WTC11 (cell line): Measurements from ENCODE around the gene TBC1D1. TPM values are rescaled to one million over a fixed set of nuclear protein-coding genes. Genes with fewer than 3 reads are reported as not detected.

ENCODE experiments used
- ATAC-seq: fragments of 200-7000 bp; cut with Tn5 transposase; 2 replicates; pipeline ENCODE4 v1.10.0; 2021; ENCODE audit warnings: mild to moderate bottlenecking, moderate library complexity
- CTCF ChIA-PET: fragments of 300-600 bp; sonication (Branson Sonifier 250); formaldehyde crosslinking; loops from one replicate; lab custom pipeline; 2021; ENCODE audit warnings: antibody characterized with exemption; lab: Charles Lee
- POLR2A ChIA-PET: fragments of 350-600 bp; sonication (Branson Sonifier 250); formaldehyde crosslinking; loops from one replicate; lab custom pipeline; 2021; ENCODE audit warnings: antibody characterized with exemption; lab: Charles Lee
- DNase-seq: peaks from one replicate; pipeline ENCODE4 v3.0.0; 2021; ENCODE audit warnings: low spot score
- H3K27ac Mint-ChIP-seq: 2 replicates; pipeline ENCODE4 v1.8.0; 2021; ENCODE audit warnings: mixed read lengths
- H3K27me3 Mint-ChIP-seq: 2 replicates; pipeline ENCODE4 v1.8.0; 2021; ENCODE audit warnings: low read depth, mild to moderate bottlenecking, moderate library complexity, mixed read lengths
- H3K36me3 Mint-ChIP-seq: 2 replicates; pipeline ENCODE4 v1.8.0; 2021; ENCODE audit warnings: mixed read lengths
- H3K4me1 Mint-ChIP-seq: 2 replicates; pipeline ENCODE4 v1.8.0; 2022; ENCODE audit warnings: mixed read lengths
- H3K4me3 Mint-ChIP-seq: 2 replicates; pipeline ENCODE4 v1.8.0; 2021; ENCODE audit warnings: mild to moderate bottlenecking, moderate library complexity, mixed read lengths
- H3K9me3 Mint-ChIP-seq: 2 replicates; pipeline ENCODE4 v1.8.0; 2021; ENCODE audit warnings: mixed read lengths
- AFF4 ChIP-seq: sonication (generic); formaldehyde crosslinking; IDR thresholded peaks from 2 replicates; pipeline ENCODE4 v1.8.1; 2023; ENCODE audit warnings: mild to moderate bottlenecking, missing genetic modification reagents, borderline replicate concordance
- ATF3 ChIP-seq: sonication (generic); formaldehyde crosslinking; conservative IDR thresholded peaks from 2 replicates; pipeline ENCODE4 v1.8.1; 2022; ENCODE audit warnings: mild to moderate bottlenecking, missing genetic modification reagents
- ELF4 ChIP-seq: sonication (generic); formaldehyde crosslinking; IDR thresholded peaks from 2 replicates; pipeline ENCODE4 v1.8.1; 2022; ENCODE audit warnings: low read depth, mild to moderate bottlenecking, moderate library complexity, missing genetic modification reagents
- ESRRA ChIP-seq: sonication (generic); formaldehyde crosslinking; IDR thresholded peaks from 2 replicates; pipeline ENCODE4 v1.8.1; 2022; ENCODE audit warnings: mild to moderate bottlenecking, missing genetic modification reagents, borderline replicate concordance
- FOXJ3 ChIP-seq: sonication (generic); formaldehyde crosslinking; IDR thresholded peaks from 2 replicates; pipeline ENCODE4 v1.9.0; 2021; ENCODE audit warnings: missing genetic modification reagents, mild to moderate bottlenecking, borderline replicate concordance
- FOXK1 ChIP-seq: sonication (generic); formaldehyde crosslinking; IDR thresholded peaks from 2 replicates; pipeline ENCODE4 v1.8.0; 2022; ENCODE audit warnings: mild to moderate bottlenecking, moderate library complexity, missing genetic modification reagents
- GRHL2 ChIP-seq: fragments of 250-450 bp; sonication (Bioruptor Pico); IDR thresholded peaks from 2 replicates; pipeline ENCODE4 v1.8.0; 2022; ENCODE audit warnings: mild to moderate bottlenecking, moderate library complexity; ENCODE audit not compliant: insufficient replicate concordance, severe bottlenecking
- HMGA2 ChIP-seq: fragments of 250-450 bp; sonication (Bioruptor Pico); IDR thresholded peaks from 2 replicates; pipeline ENCODE4 v1.4.0; 2021; ENCODE audit warnings: mild to moderate bottlenecking, moderate library complexity
- JAZF1 ChIP-seq: fragments of 250-450 bp; sonication (Bioruptor Pico); IDR thresholded peaks from 2 replicates; pipeline ENCODE4 v1.9.0; 2021; ENCODE audit warnings: moderate library complexity, mild to moderate bottlenecking, inconsistent platforms
- KAT7 ChIP-seq: sonication (generic); formaldehyde crosslinking; IDR thresholded peaks from 2 replicates; pipeline ENCODE4 v1.8.1; 2023; ENCODE audit warnings: missing genetic modification reagents, mild to moderate bottlenecking, borderline replicate concordance
- MLX ChIP-seq: sonication (generic); formaldehyde crosslinking; IDR thresholded peaks from 2 replicates; pipeline ENCODE4 v1.8.1; 2023; ENCODE audit warnings: mild to moderate bottlenecking, missing genetic modification reagents, moderate library complexity
- NFATC4 ChIP-seq: fragments of 250-450 bp; sonication (Bioruptor Pico); IDR thresholded peaks from 2 replicates; pipeline ENCODE4 v1.9.0; 2021; ENCODE audit warnings: mild to moderate bottlenecking
- NR1H2 ChIP-seq: sonication (generic); formaldehyde crosslinking; IDR thresholded peaks from 2 replicates; pipeline ENCODE4 v1.9.0; 2021; ENCODE audit warnings: mild to moderate bottlenecking, moderate library complexity, missing genetic modification reagents
- NR2C2 ChIP-seq: sonication (generic); formaldehyde crosslinking; IDR thresholded peaks from 2 replicates; pipeline ENCODE4 v1.8.0; 2022; ENCODE audit warnings: mild to moderate bottlenecking, missing genetic modification reagents
- RELA ChIP-seq: sonication (generic); formaldehyde crosslinking; IDR thresholded peaks from 2 replicates; pipeline ENCODE4 v1.8.1; 2022; ENCODE audit warnings: missing genetic modification reagents, mild to moderate bottlenecking, borderline replicate concordance
- RORB ChIP-seq: fragments of 250-450 bp; sonication (Bioruptor Pico); IDR thresholded peaks from 2 replicates; pipeline ENCODE4 v1.9.0; 2021; ENCODE audit warnings: mild to moderate bottlenecking
- TEAD1 ChIP-seq: sonication (generic); formaldehyde crosslinking; IDR thresholded peaks from 2 replicates; pipeline ENCODE4 v1.8.0; 2022; ENCODE audit warnings: mild to moderate bottlenecking, missing genetic modification reagents
- TP53 ChIP-seq: sonication (generic); formaldehyde crosslinking; IDR thresholded peaks from 2 replicates; pipeline ENCODE4 v1.8.1; 2023; ENCODE audit warnings: mild to moderate bottlenecking, missing genetic modification reagents
- USF2 ChIP-seq: sonication (generic); formaldehyde crosslinking; IDR thresholded peaks from 2 replicates; pipeline ENCODE4 v1.8.1; 2023; ENCODE audit warnings: mild to moderate bottlenecking, missing genetic modification reagents, moderate library complexity
- ZMAT4 ChIP-seq: fragments of 250-450 bp; sonication (Bioruptor Pico); IDR thresholded peaks from 2 replicates; pipeline ENCODE4 v1.9.0; 2021; ENCODE audit warnings: mild to moderate bottlenecking
- ZNF121 ChIP-seq: sonication (generic); formaldehyde crosslinking; IDR thresholded peaks from 2 replicates; pipeline ENCODE4 v1.8.0; 2023; ENCODE audit warnings: missing genetic modification reagents
- ZNF138 ChIP-seq: sonication (generic); formaldehyde crosslinking; conservative IDR thresholded peaks from 2 replicates; pipeline ENCODE4 v1.8.1; 2022; ENCODE audit warnings: mild to moderate bottlenecking, moderate library complexity, missing genetic modification reagents
- ZNF396 ChIP-seq: fragments of 250-450 bp; sonication (Bioruptor Pico); IDR thresholded peaks from 2 replicates; pipeline ENCODE4 v1.8.0; 2021; ENCODE audit warnings: mild to moderate bottlenecking, moderate library complexity, borderline replicate concordance
- total RNA-seq: library from RNA; stranded (reverse); gene quantifications from 3 replicates; pipeline ENCODE4 v1.2.3, GENCODE V29; 2021

The TBC1D1 gene
- total RNA-seq, 1 experiment from 2014 or later, result 134 TPM

- TF ChIP-seq ESRRA, result no peak
- TF ChIP-seq NFATC4, result no peak
- no peak for TF ChIP-seq GRHL2 (CRISPR knock-in tag)
Observed at GRCh38 chr4:38049545-38050170, 158.8 kb downstream of the TBC1D1 start (continued).

- Mint-ChIP-seq H3K9me3 (no peaks in the 10 kb centered on the region), H3K27me3 (no peaks in the 10 kb centered on the region), H3K4me1 (peaks cover 12% of the 10 kb centered on the region), H3K27ac (no peak overlapping the region), H3K36me3 (peaks cover 40% of the 10 kb centered on the region), H3K4me3 (no peak overlapping the region)
- ChIA-PET CTCF (no interaction called here), POLR2A (no interaction called here)
- DNase-seq, result no peak
- TF ChIP-seq ESRRA (no peak), ELF4 (no peak), TEAD1 (no peak), FOXK1 (CRISPR knock-in tag) (no peak), MLX (CRISPR knock-in tag) (no peak), HMGA2 (no peak), JAZF1 (CRISPR knock-in tag) (no peak), NR1H2 (no peak), RELA (CRISPR knock-in tag) (no peak), FOXJ3 (CRISPR knock-in tag) (no peak), KAT7 (CRISPR knock-in tag) (no peak)
- ATAC-seq, result no peak
Observed at GRCh38 chr4:38050560-38051350, 159.9 kb downstream of the TBC1D1 start.

GRCh38 chr4:38055566-38055965 lies 164.7 kb downstream of the TBC1D1 start:
- ATAC-seq (peak; percentile 85), DNase-seq (peak; percentile 30)
- ChIA-PET POLR2A (no interaction called here), CTCF (interaction anchor here (1.6 kb wide), 1 partner anchor 124 kb away, joined by 6 read pairs; no protein-coding TSS in a partner anchor)
- no peaks in the 10 kb centered on the region for H3K4me1 Mint-ChIP-seq
- no peak overlapping the region for H3K4me3 Mint-ChIP-seq
- no peak for TF ChIP-seq ATF3 (CRISPR knock-in tag)
- no peak for TF ChIP-seq ZMAT4
- peaks cover 29% of the 10 kb centered on the region for H3K36me3 Mint-ChIP-seq
- no peaks in the 10 kb centered on the region for H3K27me3 Mint-ChIP-seq
- no peaks in the 10 kb centered on the region for H3K9me3 Mint-ChIP-seq
- H3K27ac Mint-ChIP-seq, result no peak overlapping the region

GRCh38 chr4:38056011-38056685 lies 165.3 kb downstream of the TBC1D1 start:
- Mint-ChIP-seq H3K27ac (no peak overlapping the region), H3K4me1 (no peaks in the 10 kb centered on the region), H3K27me3 (no peaks in the 10 kb centered on the region), H3K4me3 (no peak overlapping the region), H3K36me3 (peaks cover 29% of the 10 kb centered on the region), H3K9me3 (no peaks in the 10 kb centered on the region)
- DNase-seq (no peak), ATAC-seq (no peak)
- ChIA-PET CTCF (interaction anchor here (1.6 kb wide), 1 partner anchor 123 kb away, joined by 6 read pairs; no protein-coding TSS in a partner anchor), POLR2A (no interaction called here)
- TF ChIP-seq RELA (CRISPR knock-in tag), result no peak
- no peak for TF ChIP-seq TP53 (CRISPR knock-in tag)
- TF ChIP-seq ZNF121, result no peak
- TF ChIP-seq ZNF396, result no peak
- TF ChIP-seq KAT7 (CRISPR knock-in tag), result no peak
- TF ChIP-seq ZNF138 (CRISPR knock-in tag), result no peak
- TF ChIP-seq NR1H2, result no peak
- TF ChIP-seq FOXJ3 (CRISPR knock-in tag), result no peak
- no peak for TF ChIP-seq AFF4
- TF ChIP-seq USF2 (CRISPR knock-in tag), result no peak
- TF ChIP-seq ATF3 (CRISPR knock-in tag), result no peak
- TF ChIP-seq NR2C2 (CRISPR knock-in tag), result no peak
- no peak for TF ChIP-seq RORB (CRISPR knock-in tag)
